Cerebellar cortex (tissue), 1 donor: ENCODE results near the gene DYNC2I2.
"Not testable (repeated sequence)": the region's sequence is repeated elsewhere in the genome, so short reads cannot be mapped to it uniquely, and the experiment has no call there.

Experiments used
- DNase-seq: peaks from one replicate; pipeline ENCODE4 v3.0.0-alpha.2; 2015; ENCODE audit warnings: low spot score

DYNC2I2 gene

DNA sequence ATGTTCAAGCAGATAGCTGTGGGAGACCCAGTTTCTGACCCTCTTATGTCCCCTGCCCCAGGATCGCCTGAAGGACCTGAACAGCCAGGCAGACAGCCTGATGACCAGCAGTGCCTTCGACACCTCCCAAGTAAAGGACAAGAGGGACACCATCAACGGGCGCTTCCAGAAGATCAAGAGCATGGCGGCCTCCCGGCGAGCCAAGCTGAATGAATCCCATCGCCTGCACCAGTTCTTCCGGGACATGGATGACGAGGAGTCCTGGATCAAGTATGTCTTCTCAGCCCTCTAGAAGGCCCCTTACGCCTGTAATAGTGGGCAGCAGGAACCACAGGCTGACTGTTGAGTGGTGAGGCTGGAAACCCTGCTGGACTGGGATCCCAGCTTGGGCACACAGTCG lies 41.1 kb downstream of the DYNC2I2 start:
- DNase-seq: no peak

DNA sequence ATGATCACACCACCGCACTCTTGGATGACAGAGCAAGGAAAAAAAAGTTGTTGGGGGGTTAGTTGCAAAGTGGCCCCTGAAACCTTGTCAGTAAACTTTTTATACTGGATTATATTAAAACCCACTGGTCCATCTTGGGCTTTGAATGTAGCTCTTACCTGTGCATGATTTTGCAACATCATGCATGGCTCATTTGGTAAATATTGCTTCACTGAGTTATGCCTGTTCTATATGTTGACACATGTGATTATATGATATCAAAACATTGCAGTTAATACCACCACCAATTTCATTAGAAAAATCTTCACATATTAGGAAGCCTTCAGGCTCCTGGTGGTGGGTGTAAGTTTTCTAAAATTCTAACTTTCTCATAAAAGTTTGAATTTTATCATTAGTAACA lies 41.9 kb downstream of the DYNC2I2 start:
- no peak for DNase-seq

DNA sequence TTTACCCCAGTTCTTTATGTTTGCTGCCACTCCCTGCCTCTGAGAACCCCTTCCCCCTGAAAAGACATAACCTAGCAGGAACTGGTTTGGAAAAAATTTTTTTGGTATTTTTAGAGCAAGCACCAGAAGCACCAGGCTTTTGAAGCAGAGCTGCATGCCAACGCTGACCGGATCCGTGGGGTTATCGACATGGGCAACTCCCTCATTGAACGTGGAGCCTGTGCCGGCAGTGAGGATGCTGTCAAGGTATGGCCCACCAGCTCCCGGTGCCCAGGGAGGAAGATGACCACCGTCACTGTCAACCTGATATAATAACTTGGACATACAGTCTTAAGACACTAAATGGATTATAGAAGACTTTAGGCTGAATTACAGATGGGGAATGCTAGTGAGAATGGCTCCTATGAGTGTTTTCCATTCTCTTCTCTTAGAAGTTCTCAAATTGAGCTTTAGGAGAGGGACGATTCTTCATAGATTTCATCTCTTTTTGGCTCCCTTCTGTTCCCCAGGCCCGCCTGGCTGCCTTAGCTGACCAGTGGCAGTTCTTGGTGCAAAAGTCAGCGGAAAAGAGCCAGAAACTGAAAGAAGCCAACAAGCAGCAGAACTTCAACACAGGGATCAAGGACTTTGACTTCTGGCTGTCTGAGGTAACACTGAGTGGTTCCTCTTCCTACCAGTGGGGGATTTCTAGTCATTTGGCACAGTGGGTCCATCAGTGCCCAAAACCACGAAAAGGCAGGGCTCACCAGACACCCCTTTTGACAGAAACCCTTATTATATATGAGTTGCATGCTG lies 44.9 kb downstream of the DYNC2I2 start:
- DNase-seq: no peak

DNA sequence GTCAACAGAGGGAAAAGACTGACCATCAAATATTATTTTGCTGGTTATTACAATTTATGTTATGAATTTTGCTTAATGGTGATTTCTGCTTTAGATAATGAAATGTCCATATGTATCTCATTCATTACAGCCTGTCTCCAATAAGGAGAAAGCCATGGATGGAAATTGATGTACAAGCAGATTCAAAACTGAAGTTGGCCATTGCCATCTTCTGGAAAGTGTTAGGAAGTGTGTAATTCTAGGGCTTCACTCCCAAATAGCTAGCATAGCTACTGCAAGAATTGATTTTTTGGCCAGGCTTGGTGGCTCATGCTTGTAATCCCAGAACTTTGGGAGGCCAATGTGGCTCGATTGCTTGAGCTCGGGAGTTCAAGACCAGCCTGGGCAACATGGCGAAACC lies 45.8 kb downstream of the DYNC2I2 start:
- no peak for DNase-seq

DNA sequence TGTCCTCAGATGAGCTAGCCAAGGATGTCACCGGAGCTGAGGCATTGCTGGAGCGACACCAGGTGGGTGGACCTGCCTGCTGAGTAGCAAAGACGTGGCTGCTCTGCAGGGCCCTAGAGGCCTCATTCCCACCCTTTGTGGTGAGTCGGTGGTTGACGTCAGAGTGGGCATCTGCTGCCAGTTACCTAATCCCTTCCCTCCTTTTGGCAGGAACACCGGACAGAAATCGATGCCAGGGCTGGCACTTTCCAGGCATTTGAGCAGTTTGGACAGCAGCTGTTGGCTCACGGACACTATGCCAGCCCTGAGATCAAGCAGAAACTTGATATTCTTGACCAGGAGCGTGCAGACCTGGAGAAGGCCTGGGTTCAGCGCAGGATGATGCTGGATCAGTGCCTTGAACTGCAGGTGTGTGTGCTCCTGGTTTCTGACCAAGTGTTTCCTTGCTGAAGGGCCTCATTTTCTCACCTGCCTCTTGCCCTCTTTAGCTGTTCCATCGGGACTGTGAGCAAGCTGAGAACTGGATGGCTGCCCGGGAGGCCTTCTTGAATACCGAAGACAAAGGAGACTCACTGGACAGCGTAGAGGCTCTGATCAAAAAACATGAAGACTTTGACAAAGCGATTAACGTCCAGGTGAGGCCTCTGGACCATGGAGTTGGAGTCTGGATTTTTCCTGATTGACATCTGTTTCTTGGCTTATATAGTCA lies 48.9 kb downstream of the DYNC2I2 start:
- peak; percentile 99 for DNase-seq

DNA sequence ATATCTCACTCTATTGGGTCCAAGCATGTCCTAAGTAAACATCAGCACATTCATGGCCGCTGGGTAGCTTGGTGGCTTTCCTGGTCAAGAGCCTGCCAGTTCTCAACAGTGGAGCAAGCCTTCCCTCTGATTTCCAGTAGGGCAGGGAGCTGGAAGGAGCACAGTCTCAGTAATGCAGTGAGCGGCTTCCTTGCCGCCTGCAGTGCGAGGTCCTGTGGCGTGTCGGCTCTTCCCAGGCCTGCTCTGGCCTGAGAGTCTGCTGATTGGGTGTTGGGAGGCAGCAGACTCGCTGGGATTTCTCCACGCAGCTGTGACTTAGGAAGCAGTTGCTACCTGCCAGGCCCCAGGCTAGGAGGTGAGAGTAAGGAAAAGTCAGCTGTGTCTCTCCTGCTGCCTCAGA lies 53.0 kb downstream of the DYNC2I2 start:
- DNase-seq: no peak

DNA sequence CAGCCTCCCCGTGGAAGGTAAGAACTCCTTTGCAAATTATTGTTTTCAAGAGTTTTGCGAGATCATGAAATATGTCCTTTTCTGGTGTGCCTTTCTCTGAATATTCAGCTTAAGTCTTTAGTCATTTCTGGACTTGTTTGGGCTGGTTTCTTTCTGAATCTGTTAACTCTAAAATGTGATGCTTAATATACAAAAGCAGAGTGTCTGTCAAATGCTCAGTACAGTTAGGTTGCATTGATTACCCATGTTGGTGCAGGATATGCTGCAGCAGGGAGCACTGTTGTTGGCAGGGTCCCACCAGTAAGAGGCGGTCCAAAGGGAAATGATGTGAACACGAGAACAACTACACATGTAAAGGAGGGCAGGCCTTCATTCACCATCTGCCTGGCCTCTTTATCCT lies 56.5 kb downstream of the DYNC2I2 start:
- no peak for DNase-seq

DNA sequence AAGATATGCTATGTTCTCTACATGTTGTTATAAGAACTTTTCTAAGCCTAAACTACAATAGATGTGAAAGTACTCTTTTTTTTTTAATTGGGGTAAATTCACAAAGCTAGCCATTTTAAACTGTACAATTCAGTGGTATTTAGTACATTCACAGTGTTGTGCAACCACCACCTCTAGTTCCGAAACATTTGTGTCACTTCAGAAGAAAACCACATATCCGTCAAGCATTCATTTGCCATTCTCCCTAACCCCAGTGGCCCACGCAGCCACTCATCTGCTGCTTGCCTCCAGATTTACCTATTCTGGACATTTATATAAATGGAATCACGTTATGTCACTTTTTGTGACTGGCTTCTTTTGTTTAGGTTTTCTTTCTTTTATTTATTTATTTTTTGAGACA lies 61.2 kb downstream of the DYNC2I2 start:
- DNase-seq: no peak

DNA sequence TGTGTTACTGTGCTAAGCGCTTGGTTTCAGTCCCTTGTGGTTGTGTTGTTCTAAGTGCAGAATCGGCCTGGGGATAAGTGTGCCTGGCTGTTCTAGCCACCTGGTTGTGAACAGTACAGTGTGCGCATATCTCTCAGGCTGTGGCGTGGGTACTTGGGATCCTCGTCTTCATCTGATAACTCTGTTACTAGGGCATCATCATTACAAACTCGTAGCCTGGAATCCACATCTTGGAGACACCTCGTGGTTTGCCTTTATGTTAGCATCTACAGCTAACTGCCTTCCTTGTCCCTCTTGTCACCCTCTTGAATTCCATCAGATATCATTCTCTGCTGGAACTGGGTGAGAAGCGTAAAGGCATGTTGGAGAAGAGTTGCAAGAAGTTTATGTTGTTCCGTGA lies 62.8 kb downstream of the DYNC2I2 start:
- DNase-seq: no peak

DNA sequence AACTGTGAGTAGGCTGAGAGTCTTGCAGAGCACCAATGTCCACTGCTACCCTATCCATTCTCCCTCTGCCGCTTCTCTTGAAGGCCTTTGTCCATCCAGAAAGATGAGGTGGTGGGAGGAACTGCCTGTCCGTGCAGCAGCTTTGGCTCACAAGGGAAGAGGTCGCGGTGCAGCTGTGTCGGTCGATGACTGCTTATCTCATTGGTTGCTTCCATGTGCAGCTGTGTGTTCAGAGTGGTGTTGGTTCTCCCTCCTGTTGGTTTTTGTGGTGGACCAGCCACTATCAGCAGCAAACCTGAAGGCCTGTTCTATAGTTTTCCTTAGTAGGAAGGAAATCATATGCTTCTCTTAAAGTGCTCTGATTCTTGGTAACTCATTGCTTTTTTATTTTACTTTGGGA lies 63.6 kb downstream of the DYNC2I2 start:
- DNase-seq: no peak

DNA sequence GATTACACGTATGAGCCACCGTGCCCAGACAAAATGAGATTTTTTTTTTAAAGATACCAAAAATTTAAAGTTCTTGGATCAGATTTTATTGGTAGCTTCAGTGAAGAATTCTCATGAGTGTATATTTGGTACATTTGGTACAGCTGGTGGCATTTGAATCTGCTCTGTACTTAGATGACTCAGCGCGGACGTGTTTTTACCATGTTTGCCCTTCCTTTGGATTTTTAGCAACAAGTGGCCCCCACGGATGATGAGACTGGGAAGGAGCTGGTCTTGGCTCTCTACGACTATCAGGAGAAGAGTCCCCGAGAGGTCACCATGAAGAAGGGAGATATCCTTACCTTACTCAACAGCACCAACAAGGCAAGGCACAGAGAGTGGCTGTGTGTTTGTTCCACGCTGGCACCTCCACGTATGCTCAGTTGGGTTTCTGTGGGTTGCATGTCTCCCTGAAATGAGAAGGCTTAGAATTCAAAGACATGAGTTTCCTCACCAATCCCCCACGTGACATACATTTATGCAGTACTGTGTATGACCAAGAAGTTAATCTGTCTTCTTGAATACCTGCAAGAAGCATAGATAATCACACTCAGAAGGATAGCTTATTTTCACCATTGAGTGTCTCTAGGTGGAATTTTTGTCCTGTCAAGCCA lies 67.9 kb downstream of the DYNC2I2 start:
- DNase-seq: no peak

DNA sequence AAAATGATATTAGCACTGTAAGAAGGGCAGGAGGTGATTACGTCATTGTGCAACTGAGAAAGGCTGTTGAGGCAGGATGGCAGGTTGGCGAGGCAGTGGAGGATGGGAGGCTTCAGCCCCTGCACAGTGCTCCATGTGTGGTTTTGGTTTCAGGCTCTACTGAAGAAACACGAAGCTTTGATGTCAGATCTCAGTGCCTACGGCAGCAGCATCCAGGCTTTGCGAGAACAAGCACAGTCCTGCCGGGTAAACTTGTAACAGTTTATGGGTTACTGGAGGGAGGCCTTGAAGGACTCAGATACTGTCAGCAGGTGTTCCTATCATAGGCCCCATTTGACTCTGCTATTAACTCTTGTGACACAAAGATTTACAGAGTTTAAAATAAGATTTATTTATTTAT lies 69.2 kb downstream of the DYNC2I2 start:
- no peak for DNase-seq

DNA sequence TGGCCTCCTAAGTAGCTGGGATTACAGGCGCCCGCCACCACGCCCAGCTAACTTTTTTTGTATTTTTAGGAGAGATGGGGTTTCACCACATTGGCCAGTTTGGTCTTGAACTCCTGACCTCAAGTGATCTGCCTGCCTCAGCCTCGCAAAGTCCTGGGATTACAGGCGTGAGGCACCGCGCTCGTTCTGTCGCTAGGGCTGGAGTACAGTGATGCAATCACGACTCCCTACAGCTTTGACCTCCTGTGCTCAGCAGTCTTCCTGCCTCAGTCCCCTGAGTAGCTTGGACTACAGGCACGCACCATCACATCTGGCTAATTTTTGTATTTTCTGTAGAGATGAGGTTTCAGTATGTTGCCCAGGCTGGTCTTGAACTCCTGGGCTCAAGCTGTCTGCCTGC lies 69.7 kb downstream of the DYNC2I2 start:
- not testable (repeated sequence) for DNase-seq

DNA sequence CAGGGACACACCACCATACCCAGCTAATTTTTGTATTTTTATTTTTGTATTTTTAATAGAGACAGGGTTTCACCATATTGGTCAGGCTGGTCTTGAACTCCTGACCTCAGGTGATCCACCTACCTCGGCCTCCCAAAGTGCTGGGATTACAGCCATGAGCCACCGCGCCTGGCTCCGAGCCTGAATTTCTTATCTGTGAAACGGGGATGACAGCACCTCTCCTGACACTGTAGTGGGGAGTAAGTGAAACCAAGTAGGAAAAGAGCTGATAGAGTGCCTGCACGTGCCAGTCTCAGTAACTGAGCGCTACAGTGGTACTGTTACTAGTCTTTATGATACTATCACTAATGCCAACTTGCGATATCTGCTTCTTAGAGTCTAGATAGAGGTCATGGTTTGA lies 71.5 kb downstream of the DYNC2I2 start:
- not testable (repeated sequence) for DNase-seq
